Measurements from ENCODE around the gene MORN1. TPM values are rescaled to one million over a fixed set of nuclear protein-coding genes. Genes with fewer than 3 reads are reported as not detected.

The MORN1 gene
- total RNA-seq, 4 donors from 2014 or later: 5.7 to 9.7 (median 7.1) TPM

DNA sequence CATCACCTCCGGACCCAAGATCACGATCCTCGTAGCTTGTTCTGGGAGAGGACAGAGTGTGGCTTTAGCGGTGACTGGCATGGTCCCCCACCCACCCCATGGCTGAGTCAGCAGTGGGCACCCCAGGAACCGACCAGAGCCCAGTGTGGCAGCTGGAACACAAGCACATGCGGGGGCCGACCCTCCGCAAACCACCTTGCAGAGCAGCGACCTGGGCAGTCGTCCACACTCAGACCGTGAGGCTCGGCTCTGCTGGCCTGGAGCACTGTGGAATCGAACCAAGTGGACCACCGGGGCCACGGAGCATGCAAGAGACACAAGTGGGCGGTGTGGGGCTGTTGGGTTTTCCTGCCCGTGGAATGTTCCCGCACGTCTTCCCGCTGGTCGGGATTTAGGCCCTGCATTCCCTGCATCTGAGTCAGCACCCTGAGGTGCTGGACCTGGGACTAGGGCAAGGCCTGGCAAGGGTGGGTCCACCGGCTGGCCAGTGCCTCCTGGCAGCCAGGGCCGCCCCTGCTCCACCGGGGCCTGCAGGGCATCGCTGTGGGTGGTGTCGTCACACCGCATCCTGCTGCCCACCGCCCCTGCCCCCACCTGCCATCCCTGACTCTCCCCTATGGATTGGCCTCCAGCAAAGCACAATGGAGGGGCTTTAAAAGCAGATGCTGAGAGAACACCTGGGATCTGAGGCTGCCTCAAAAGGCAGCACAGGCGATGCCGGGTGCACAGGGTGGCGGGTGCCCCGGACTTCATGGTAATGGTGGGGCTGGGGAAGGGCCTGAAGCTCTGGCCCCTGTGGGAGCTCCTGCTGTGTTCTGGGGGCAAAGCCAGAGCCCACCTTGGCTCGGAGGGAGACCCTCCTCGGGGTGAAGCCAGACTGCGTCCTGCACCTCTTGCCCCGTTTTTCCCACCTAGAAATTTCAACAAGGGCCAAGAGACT, 18.5 kb downstream of the MORN1 start:
- intact Hi-C loops (cut with DNase I; ENCODE audit: low total_unique reads): no loop called here
- no peak overlapping the region for H3K4me3 ChIP-seq (ENCODE audit: low read depth, poor library complexity, severe bottlenecking)
- WGBS, 2 donors: 83 to 86% methylated on average over 20 to 32 of the region's 36 CpGs
- DNase-seq (ENCODE audit: low spot score in 2 of 2): peak in 1 of 2 donors; percentile 80
- TF ChIP-seq, protein P1, sequence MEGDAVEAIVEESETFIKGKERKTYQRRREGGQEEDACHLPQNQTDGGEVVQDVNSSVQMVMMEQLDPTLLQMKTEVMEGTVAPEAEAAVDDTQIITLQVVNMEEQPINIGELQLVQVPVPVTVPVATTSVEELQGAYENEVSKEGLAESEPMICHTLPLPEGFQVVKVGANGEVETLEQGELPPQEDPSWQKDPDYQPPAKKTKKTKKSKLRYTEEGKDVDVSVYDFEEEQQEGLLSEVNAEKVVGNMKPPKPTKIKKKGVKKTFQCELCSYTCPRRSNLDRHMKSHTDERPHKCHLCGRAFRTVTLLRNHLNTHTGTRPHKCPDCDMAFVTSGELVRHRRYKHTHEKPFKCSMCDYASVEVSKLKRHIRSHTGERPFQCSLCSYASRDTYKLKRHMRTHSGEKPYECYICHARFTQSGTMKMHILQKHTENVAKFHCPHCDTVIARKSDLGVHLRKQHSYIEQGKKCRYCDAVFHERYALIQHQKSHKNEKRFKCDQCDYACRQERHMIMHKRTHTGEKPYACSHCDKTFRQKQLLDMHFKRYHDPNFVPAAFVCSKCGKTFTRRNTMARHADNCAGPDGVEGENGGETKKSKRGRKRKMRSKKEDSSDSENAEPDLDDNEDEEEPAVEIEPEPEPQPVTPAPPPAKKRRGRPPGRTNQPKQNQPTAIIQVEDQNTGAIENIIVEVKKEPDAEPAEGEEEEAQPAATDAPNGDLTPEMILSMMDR (IDR thresholded peaks at IDR 0.05): no peak
- TF ChIP-seq POLR2A (IDR thresholded peaks at IDR 0.05): no peak

DNA sequence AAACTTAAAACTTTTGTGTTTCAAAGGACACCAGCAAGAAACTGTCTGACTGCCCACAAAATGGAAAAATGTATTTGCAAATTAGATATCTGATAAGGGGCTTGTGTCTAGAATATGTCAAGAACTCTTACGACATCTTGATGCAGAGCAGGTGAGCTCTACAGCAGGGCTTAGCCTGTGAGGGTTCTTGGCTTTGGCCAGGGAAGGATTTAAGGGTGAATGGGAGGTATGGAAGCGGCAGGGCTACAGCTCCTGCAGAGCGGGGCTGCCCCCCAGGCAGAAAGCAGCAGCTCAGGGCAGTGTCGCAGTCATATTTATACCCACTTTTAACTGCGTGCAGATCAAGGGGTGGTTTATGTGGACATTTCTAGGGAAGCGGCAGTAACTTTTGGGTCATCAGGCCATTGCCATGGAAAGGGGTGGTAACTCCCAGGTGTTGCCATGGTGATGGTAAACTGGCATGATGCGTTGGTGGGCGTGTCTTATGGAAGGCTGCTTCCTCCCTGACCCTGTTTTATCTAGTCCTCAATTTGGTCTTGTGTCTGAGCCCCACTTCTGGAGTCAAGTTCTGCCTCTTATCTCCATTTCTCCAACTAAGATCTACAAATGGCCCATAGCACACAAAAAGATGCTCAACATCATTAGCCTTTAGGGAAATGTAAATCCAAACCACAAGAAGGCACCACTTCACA, 23.2 kb downstream of the MORN1 start:
- H3K4me3 ChIP-seq (ENCODE audit: low read depth, poor library complexity, severe bottlenecking): no peak overlapping the region
- DNase-seq (ENCODE audit: low spot score in 2 of 2): peak in 1 of 2 donors; percentile 14
- 90 to 94% methylated on average over 8 of the region's 8 CpGs for WGBS, 2 donors
- intact Hi-C loops (cut with DNase I; ENCODE audit: low total_unique reads): no loop called here
- TF ChIP-seq, protein P1 (IDR thresholded peaks at IDR 0.05): no peak
- no peak for TF ChIP-seq POLR2A (IDR thresholded peaks at IDR 0.05)

DNA sequence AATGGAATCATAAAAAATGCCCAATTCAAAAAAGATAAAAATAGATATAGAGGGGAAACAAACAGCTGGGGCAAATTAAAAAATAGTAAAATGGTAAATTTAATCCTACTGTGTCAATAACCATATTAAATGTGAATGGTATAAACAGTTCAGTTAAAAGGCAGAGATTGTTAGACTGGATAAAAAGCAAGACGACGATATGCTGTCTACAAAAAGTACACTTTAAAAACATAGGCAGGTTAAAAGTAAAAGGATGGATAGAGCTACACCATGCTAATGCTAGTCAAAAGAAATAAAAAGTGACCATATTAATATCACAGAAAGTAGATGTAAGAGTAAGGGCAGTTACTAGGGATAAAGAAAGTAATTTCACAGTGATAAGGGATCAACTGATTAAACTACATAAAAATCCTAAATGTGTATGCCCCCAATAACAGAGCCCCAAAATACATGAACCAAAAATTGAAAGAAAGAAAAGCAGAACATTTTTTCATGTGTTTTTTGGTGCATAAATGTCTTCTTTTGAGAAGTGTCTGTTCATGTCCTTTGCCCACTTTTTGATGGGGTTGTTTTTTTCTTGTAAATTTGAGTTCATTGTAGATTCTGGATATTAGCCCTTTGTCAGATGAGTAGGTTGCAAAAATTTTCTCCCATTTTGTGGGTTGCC, 27.4 kb downstream of the MORN1 start:
- H3K4me3 ChIP-seq (ENCODE audit: low read depth, poor library complexity, severe bottlenecking): no peak overlapping the region
- no peak for TF ChIP-seq POLR2A (IDR thresholded peaks at IDR 0.05)
- TF ChIP-seq, protein P1 (IDR thresholded peaks at IDR 0.05): no peak
- 95 to 96% methylated on average over 2 of the region's 2 CpGs for WGBS, 2 donors
- intact Hi-C loops (cut with DNase I; ENCODE audit: low total_unique reads): no loop called here
- no peak for DNase-seq (ENCODE audit: low spot score in 2 of 2)

DNA sequence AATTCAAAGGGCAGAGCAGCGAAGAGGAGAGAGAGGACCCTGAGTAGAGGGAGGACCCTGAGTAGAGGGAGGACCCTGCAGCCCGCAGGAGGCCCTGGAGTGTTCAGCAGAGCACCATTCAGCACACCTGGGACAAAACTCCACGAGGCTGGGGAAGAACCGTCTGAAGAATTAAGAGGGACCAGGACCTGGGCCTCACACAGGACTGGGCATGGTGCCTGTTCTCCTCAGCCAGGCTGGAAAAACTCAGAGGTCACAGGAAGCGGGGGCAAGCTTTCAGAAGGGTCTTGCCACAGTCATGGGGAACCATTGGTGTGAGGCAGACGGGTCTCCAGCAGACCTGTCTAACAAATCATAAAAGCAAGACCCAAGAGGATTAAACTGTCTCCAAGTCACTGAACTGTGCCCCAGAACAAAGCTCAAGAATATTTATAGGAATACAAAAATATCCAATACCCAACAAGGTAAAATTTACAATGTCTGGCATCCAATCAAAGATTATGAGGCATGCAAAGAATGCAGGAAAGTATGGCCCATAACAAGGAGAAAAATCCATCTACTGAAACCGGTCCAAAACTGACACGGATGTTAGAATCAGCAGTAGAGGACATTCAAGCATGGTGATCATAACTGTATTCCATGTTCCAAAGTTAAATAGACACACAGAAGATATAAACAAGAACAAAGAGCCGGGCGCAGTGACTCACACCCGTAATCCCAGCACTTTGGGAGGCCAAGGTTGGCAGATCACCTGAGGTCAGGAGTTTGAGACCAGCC, 30.6 kb downstream of the MORN1 start:
- intact Hi-C loops (cut with DNase I; ENCODE audit: low total_unique reads): no loop called here
- 77 to 82% methylated on average over 11 of the region's 11 CpGs for WGBS, 2 donors
- no peak overlapping the region for H3K4me3 ChIP-seq (ENCODE audit: low read depth, poor library complexity, severe bottlenecking)
- DNase-seq (ENCODE audit: low spot score in 2 of 2): no peak
- TF ChIP-seq, protein P1 (IDR thresholded peaks at IDR 0.05): no peak
- no peak for TF ChIP-seq POLR2A (IDR thresholded peaks at IDR 0.05)
